ENCODE results near the gene NPR2. TPM values are rescaled to one million over a fixed set of nuclear protein-coding genes. Genes with fewer than 3 reads are reported as not detected.

Gene NPR2
- total RNA-seq, 1 experiment from 2014 or later: 10.1 TPM

GRCh38 chr9:35812025-35812602 lies 20.7 kb downstream of the NPR2 start, which contains the start of gene SPAG8 (continued):
- TF ChIP-seq ATF6 (CRISPR knock-in tag; IDR thresholded peaks at IDR 0.05) (no peak), IRF2 (CRISPR knock-in tag; IDR thresholded peaks at IDR 0.05; ENCODE audit: borderline replicate concordance, low read depth) (no peak), AFF4 (CRISPR knock-in tag; IDR thresholded peaks at IDR 0.05; ENCODE audit: borderline replicate concordance) (no peak), SP1 (CRISPR knock-in tag; conservative IDR thresholded peaks at IDR 0.05) (peak; percentile 72), ETV6 (CRISPR knock-in tag; IDR thresholded peaks at IDR 0.05) (no peak), SMAD4 (CRISPR knock-in tag; IDR thresholded peaks at IDR 0.05) (no peak), ZBTB21 (CRISPR knock-in tag; IDR thresholded peaks at IDR 0.05; ENCODE audit: borderline replicate concordance) (no peak), NR3C1 (CRISPR knock-in tag; conservative IDR thresholded peaks at IDR 0.05; ENCODE audit: low read depth) (no peak), ARID4B (CRISPR knock-in tag; IDR thresholded peaks at IDR 0.05; ENCODE audit: borderline replicate concordance) (0 out of 2 replicates have a peak, but pooled peaks have one; percentile 50), TCF7 (CRISPR knock-in tag; IDR thresholded peaks at IDR 0.05; ENCODE audit: low read depth) (no peak), E2F5 (CRISPR knock-in tag; IDR thresholded peaks at IDR 0.05) (no peak), FOXP1 (CRISPR knock-in tag; IDR thresholded peaks at IDR 0.05; ENCODE audit: borderline replicate concordance) (peak; percentile 17; the same call in 1 of the 2 replicates), CREB1 (CRISPR knock-in tag; IDR thresholded peaks at IDR 0.05) (no peak), EMX1 (CRISPR knock-in tag; IDR thresholded peaks at IDR 0.05) (0 out of 2 replicates have a peak, but pooled peaks have one; percentile 41), MLX (CRISPR knock-in tag; IDR thresholded peaks at IDR 0.05) (no peak), GTF2I (CRISPR knock-in tag; conservative IDR thresholded peaks at IDR 0.05) (no peak)
- TF ChIP-seq, protein P1, sequence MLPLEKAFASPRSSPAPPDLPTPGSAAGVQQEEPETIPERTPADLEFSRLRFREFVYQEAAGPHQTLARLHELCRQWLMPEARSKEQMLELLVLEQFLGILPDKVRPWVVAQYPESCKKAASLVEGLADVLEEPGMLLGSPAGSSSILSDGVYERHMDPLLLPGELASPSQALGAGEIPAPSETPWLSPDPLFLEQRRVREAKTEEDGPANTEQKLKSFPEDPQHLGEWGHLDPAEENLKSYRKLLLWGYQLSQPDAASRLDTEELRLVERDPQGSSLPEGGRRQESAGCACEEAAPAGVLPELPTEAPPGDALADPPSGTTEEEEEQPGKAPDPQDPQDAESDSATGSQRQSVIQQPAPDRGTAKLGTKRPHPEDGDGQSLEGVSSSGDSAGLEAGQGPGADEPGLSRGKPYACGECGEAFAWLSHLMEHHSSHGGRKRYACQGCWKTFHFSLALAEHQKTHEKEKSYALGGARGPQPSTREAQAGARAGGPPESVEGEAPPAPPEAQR (CRISPR knock-in tag; IDR thresholded peaks at IDR 0.05): no peak
- TF ChIP-seq, protein P2, sequence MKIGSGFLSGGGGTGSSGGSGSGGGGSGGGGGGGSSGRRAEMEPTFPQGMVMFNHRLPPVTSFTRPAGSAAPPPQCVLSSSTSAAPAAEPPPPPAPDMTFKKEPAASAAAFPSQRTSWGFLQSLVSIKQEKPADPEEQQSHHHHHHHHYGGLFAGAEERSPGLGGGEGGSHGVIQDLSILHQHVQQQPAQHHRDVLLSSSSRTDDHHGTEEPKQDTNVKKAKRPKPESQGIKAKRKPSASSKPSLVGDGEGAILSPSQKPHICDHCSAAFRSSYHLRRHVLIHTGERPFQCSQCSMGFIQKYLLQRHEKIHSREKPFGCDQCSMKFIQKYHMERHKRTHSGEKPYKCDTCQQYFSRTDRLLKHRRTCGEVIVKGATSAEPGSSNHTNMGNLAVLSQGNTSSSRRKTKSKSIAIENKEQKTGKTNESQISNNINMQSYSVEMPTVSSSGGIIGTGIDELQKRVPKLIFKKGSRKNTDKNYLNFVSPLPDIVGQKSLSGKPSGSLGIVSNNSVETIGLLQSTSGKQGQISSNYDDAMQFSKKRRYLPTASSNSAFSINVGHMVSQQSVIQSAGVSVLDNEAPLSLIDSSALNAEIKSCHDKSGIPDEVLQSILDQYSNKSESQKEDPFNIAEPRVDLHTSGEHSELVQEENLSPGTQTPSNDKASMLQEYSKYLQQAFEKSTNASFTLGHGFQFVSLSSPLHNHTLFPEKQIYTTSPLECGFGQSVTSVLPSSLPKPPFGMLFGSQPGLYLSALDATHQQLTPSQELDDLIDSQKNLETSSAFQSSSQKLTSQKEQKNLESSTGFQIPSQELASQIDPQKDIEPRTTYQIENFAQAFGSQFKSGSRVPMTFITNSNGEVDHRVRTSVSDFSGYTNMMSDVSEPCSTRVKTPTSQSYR (CRISPR knock-in tag; IDR thresholded peaks at IDR 0.05): no peak
- TF ChIP-seq, protein P3, sequence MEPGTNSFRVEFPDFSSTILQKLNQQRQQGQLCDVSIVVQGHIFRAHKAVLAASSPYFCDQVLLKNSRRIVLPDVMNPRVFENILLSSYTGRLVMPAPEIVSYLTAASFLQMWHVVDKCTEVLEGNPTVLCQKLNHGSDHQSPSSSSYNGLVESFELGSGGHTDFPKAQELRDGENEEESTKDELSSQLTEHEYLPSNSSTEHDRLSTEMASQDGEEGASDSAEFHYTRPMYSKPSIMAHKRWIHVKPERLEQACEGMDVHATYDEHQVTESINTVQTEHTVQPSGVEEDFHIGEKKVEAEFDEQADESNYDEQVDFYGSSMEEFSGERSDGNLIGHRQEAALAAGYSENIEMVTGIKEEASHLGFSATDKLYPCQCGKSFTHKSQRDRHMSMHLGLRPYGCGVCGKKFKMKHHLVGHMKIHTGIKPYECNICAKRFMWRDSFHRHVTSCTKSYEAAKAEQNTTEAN (CRISPR knock-in tag; IDR thresholded peaks at IDR 0.05): no peak

Measured in WTC11 (cell line).